ENCODE results near the gene MYO7B.
"Not testable (repeated sequence)": the region's sequence is repeated elsewhere in the genome, so short reads cannot be mapped to it uniquely, and the experiment has no call there.

The MYO7B gene

DNA sequence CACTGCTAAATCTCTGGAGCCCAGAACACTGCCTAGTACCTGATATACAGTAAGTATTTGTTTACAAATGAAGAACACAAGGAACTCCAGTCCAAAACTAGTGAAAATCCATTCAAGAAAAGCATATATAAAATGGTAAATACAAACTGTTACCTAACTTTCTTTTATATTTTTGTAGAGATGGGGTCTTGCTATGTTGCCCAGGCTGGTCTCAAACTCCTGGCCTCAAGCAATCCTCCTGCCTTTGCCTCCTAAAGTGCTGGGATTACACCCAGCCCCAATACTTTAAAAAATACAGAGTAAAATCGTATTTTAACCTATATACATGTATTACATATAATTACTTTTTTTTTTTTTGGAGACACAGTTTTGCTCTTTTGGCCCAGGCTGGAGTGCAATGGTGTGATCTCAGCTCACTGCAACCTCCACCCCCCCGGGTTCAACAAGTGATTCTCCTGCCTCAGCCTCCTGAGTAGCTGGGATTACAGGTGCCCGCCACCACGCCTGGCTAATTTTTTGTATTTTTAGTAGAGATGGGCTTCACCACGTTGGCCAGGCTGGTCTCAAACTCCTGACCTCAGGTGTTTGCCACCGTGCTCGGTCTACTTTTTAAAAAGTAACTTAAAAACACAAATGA lies 11.2 kb upstream of the MYO7B start:
- FAIRE-seq = not testable (repeated sequence)

DNA sequence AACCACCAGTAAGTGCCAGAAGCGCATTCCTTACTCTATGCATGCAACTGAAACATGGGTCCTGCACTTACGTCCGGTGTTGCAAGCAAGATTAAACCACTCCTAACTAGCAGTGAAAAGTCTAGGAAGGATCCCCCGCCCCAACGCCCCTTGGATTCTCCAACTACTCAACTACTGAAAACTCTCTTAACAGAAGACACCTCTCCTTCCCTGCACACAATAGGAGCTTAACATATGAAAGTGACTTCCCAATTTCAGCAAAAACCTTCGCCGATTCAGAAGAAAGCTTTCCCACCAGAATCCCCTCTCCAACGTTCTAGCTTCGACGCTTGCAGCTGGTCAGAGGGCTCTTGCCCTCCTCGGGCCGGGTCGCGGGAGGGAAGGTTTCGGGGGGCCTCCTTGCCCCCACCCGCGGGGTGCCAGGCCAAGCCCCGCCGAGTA lies 9.8 kb upstream of the MYO7B start:
- no peak for FAIRE-seq

DNA sequence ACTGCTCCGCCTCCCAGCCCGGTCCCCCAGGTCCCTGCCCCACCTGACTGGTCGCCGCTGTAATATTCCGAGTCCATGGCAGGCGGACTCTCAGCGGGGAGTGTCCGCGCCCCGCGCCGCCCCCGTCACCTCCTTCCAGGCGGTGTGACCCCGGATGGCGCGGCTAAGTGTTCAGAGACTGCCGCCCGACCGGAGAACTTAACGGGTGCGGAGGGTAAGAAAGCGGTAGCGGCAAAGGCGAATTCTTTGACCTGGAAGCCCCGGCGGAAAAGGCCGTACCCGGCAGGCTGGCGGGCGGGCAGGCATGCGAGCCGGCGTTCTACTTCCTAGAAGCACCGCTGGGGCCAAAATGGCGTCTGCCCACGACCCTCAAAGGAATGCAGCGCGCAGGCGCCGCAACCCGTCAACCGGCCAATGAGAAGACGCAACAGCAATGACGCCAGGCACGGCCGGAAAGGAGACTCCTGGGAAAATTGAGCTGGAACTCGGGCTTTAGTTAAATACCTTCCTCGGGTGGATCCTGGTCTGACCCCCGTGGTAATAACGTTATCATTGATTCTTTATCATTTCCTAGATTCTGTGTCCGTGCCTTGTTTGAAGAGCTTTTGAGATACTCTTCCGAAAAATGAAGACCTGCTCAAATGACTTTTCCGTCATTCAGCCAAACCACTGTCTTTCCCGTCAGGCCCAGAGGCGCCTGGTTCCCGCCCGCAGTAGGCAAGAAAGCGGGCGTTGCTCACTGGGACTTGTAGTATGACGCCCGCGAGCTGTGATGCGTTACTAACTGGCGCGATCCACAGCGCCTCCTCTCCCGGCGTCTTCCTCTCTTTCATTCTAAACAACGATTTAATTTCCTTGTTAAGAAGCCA lies 9.1 kb upstream of the MYO7B start, which contains the start of gene IWS1:
Gene IWS1, minus strand, starts transcription at position 358 of the 869 bp plus-strand sequence. Its CDS starts 281 bp downstream, at position 77.
- peak; percentile 72 for FAIRE-seq

DNA sequence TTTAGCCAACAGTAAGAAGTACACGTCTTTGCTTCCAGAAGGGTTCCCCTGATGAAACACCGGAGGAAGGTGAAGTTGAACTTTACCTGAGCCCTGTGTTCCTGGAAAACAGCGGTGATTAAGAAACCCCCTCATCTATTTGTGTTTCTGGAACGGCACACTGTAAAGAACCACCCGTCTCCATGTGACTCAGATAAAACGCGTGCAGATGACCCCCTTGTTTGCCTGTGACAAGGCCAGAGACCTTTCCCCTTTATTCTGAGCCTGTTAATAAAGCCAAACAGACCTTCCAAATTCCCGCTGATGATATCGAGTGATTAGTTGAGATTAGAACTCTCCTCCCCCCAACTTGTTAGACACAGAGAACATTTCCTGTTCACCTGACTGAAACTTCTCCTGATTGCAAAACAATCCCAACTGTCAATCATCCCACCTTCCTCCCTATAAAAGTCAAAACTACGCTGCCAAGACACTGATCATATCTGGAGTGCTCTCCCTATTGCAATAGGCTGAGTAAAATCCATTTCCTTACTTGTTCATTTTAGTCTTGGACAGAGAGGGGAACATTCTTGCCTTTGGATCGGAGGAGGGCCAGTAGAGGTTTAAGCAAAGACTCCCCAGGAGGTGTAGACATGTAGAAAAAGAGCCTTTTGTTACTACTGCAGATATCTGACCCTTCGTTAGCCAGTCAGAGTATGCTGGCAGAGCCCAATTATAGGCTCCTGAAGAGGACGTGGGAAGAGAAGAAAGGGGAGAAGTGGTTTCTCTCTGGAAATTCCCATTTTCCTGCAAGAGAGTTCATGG lies 8.3 kb upstream of the MYO7B start:
- no peak for FAIRE-seq

DNA sequence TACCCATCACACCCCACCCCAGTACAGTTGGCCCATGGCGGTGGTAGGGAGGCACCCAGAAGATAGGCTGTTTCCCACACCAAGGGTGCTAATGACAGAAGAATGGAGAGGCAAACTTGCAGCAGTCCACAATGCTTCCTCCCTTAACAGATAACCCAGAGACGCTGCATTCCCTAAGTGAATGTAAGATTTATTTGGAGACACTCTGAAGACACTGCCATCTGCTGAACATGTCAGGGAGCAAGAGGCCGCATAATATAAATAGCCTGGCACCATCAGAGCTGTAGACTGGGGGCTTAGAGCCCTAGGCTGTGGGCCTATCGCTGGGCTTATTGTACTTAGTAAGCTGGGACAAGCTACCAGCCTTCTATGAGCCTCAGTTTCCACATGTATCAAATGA lies 7.0 kb upstream of the MYO7B start:
- no peak for FAIRE-seq

DNA sequence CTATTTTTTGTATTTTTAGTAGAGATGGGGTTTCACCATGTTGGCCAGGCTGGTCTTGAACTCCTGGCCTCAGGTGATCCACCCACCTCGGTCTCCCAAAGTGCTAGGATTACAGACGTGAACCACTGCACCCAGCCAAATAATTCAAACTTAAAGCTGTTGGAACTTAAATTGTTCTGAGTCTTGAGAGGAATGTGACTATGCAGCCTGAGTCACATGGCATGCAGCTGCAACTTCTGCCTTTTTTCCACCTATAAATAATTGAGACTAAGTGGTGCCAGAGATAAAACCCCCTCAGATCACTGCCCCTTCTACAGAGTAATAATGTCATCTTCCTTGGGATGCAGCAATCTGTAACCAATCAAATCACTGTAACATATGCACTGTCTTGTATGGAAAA lies 6.1 kb upstream of the MYO7B start:
- not testable (repeated sequence) for FAIRE-seq

DNA sequence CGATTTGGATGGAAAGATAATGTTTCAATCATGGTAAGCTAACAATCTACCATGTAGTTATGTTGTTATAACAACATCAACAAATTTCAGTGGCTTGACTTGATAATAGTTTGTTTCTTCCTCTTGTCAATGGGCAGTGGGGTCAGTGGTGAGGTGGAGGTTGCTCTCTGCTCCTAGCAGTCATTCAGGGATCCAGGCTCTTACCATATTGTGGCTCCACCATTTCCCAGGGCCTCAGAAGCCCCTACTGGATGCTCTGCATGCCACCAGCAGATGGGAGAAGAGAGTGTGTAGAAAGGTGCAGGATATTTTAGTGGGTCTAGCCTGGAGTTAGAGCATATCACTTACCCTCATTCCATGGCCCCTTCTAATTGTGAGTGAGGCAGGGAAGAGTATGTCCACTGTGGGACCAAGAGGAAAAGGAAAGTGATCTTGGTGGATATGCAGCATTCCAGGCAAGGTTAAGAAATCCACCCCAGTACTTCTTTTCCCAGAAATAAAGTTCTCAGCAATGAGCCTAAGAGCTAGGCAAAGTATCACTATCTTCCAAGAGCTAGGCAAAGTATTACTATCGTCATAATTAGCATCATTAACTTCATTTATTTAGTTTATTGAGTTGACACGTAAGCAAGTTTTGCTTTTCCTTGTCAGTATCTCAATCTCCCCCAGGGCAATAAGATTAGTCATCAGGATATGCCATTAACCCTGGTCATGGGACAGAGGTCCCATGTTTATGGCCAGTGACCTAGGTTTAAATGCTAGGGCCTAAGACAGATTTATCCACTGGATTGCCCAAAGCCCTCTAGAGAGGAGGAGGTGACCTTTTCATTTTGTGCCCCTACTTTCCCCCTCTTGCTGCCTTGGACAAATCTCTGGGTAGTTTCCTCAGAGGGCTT lies 5.0 kb upstream of the MYO7B start:
- FAIRE-seq = no peak

DNA sequence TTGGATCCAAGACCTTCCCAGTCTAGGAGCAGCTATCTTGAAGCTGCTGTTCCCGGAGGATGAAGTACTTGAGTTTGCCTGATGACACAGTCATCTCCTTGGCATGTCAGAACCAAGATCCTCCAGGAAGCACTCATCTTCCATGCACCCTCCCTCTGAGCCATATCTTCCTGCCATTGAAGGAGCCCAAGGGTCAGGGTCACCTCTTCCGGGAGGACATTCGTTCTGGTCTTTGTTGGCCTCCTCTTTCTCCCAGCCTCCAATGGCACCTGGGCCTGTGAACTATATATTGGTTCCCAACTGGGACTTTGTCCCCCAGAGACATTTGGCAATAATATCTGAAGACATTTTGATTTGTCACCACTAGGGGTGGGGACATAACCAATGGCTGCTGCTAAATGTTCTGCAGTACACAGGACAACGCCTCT lies 4.2 kb upstream of the MYO7B start:
- FAIRE-seq = no peak

DNA sequence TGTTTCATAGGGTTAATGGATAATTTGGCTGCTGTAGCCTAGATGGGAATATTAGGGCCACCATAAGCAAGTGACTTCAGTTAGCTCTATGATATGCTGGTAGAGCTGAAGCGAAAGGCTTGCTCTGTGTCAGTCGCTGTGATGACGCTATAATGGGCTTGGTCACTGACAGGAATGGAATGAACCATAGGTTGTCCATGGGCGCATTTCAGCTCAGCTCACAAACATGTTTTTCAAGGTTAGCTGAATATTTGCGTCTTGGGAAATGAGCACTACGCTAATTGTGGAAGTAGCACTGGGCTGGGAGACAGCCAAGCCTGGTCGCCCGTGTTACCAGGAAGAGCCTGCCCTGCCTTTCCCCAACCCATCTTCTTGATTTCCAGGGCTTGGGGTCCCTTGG lies 3.2 kb upstream of the MYO7B start:
- FAIRE-seq = no peak

DNA sequence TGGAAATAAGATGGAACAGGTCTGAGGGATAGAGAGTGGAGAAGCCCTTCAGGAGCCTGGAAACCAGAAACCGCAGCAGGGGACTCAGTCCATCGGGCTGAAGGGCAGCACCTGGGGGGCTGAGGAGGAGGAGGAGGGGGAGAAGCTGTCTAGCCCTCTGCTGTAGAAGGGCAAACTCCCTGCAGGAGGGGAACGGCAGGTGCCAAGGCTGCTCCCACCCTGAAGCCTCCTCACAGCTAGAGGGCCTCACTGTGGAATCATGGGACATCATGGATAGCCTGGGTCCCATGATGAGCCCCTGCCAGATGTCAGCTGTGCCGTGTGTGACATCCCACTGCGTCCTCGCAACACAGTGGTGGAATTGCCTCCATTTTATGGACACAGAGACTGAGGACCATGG lies 435 bp downstream of the MYO7B start:
- no peak for FAIRE-seq

DNA sequence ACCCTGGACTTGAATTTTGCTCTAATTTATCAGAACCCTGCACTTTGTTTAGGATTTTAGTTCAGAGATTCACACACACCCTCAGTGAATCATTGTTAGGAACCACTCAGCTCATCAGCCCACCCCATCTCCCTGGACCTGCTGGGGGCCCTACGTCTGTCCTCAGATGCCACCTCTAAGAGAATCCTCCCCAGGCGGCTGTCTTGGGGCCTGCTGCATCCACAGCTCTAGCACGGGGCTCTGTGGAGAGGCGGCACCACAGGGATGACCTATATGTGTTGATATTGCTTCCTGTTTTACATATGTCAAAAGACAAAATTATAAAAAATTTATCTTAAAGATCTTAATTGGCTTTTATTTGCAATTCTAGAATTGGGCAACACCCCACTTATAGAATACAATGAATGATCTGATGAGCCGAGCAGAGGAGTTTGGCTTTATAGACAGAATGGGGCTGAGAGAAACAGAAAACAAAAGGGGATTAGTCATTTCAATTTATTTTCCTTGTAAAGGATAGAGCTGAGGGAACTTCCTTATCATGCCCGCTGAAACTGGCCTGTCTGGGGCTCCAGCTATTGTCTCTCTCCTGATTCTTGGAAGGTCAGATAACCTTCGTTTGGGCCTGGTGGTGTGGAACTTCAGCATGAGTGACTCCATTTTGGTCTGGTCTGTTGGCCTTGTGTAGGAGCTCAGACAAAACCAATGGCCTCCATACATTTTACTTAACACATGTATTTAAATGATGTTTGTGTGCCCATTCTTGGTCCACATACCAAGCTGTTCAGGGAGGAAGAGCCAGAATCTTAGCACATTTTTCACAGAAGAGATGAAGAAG lies 1.4 kb downstream of the MYO7B start:
- FAIRE-seq = no peak

DNA sequence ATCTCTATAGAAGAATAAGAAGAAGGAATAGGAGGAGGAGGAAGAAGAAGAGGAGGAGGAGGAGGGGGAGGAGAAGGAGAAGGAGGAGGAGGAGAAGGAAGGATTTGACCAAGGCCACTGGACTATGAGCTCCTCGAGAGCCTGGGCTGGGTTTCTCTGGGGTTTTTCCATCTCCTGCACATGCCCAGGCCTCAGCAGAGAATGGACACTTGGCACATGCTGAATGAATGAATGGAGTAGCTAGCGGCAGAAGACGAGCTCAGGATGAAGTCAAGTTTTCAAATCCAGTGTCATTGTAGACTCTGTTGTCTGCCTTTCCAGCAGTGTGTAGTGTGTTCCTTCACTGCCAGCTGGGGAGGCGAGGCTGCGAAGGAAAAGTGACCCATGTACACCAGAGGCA lies 2.2 kb downstream of the MYO7B start:
- FAIRE-seq = no peak

DNA sequence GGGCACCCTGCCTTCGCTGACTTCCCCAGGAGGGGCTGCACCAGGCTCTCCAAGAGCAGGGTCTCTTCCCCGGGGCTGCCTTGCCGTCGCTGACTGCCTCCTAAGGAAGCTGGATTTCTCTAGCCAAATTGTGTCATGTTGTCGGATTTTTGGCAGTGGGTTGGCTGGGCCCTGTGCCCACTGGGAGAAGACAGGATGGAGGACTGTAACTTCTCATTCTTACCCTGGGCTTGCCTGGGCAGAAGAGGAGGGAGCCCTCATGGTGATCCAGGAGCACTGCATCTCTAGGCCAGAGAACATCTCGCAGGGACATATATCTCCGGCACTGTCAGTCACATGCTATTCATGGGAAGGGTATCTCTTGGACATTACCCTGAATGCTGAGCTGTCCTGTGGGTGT lies 6.3 kb downstream of the MYO7B start:
- FAIRE-seq = no peak

DNA sequence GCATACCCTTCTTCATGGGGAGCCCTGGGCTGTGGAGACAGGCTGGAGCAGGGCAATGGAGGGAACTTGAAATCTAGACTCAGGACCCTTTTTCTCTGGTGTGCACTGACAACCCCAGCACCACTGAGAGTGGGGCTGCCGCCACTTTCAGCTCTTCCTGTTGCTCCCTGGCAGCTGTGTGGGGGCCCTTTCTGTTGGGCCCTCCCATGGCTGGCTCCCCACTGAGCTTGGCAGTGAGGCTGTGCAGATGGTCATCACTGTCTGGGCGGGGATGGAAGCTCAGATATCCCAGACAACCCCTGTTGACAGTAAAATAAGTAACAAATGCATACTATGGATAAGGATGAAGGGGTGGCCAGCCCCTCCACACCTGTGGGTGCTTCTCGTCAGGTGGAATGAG lies 6.7 kb downstream of the MYO7B start:
- no peak for FAIRE-seq

DNA sequence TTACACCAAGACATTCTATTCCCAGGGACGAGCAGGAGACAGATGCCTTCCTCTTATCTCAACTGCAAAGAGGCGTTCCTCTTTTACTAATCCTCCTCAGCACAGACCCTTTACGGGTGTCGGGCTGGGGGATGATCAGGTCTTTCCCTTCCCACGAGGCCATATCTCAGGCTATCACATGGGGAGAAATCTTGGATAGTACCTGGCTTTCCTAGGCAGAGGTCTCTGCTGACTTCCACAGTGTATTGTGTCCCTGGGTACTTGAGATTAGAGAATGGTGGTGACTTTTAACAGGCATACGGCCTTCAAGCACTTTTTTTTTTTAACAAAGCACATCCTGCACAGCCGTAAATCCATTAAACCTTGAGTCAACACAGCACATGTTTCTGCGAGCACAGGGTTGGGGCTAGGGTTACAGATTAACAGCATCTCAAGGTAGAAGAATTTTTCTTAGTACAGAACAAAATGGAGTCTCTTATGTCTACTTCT lies 7.6 kb downstream of the MYO7B start:
- not testable (repeated sequence) for FAIRE-seq

DNA sequence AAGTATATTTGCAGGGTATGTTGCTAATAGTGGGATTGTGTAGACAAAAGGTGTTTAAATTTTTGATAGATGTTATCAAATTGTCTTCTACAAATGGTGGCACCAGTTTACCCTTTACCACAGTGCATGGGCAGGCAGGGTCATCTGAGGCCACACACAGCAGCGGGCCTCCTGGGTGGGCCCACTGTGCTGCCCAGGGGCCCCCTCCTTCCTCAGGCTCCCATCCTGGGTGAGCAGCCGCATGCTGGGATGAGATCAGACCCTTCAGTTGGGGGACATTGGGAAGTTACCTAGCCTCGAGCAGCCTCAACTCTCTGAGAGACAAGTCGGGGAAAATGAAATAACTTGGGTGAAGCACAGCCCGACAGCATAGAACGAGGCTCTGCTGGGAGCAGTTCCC lies 9.7 kb downstream of the MYO7B start:
- no peak for FAIRE-seq

DNA sequence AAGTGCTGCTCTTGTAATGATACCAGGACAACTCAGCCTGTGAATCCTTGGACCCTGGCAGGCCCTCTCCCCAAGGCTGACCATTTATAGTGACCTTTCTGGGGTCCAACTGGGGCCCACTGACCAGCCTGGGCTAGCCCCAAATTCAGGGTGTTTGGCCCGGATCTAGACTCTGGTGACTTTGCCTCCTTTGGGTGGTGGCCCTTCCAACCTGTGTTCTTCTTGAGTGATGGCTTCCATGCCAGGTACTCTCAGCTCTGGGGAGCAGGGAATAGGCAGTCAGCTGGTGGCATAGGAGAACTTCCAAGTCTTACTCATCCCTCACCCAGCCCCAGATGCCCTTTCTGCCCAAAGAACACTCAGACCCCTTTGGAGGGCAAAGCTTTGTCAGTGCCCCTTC lies 10.3 kb downstream of the MYO7B start:
- FAIRE-seq = no peak

DNA sequence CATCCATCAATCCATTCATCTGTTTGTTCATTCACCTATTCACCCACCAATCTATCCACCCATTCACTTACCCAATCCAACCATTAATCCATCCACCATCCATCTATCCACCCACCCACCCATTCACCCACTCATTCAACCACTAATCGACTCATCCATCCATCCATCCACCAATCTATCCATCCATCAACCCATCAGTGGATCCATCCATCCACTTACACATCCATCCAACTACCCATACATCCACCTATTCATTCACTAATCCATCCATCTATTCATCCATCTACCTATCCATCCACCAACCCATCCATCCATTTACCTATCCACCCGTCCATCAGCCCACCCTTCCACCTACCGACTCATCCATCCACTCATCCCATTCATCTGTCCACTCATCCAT lies 11.3 kb downstream of the MYO7B start:
- no peak for FAIRE-seq

DNA sequence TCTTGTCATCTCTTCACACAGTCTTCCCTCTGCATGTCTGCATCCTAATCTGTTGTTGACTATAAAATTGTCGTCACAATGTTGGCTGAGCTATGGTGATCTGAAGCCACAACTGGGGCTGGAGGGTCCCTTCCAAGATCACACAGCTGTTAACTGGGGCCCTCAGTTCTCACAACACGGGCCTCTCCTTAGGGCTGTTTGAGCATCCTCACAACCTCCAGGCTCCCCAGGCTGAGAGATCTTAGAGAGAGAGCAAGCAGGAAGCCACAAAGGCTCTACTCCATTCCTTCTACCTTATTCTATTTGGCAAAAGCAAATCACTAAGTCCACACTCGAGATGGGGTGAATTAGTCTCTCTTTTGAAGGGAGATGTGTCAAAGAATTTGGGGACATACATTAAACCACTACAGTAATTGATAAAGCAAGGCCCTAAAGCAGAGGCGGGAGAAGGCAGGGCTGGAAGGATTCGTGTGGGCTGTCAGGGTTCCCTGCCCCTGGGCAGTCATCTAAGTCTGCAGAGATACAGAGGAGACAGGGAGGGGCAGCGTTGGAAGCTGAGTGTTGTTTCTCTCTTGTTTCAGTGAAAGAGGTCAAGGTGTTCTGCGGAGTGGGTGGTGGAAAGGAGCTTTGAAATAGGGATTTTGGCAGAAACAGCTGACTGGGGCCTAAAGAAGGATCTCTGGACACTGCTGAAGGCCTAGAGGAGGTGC lies 15.9 kb downstream of the MYO7B start:
- no peak for FAIRE-seq

DNA sequence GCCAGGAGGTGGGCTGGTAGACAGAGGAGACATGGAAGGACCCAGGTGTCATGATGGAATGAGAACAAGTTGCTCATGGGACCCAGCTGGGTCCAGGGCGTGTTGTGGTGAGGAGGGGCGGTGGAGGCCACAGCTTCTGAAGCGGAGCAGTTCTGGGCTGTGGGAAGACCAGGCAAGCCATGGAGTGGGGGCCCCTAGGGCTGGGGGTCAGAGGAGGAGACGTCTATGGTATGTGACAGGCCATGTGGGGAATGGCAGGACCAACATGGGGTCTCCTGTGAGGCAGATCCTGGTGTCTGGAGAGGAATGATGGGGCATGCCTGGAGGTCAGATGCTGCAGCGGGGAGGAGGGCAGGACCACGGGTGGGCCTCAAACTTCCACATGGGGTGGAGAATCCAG lies 16.9 kb downstream of the MYO7B start:
- no peak for FAIRE-seq

DNA sequence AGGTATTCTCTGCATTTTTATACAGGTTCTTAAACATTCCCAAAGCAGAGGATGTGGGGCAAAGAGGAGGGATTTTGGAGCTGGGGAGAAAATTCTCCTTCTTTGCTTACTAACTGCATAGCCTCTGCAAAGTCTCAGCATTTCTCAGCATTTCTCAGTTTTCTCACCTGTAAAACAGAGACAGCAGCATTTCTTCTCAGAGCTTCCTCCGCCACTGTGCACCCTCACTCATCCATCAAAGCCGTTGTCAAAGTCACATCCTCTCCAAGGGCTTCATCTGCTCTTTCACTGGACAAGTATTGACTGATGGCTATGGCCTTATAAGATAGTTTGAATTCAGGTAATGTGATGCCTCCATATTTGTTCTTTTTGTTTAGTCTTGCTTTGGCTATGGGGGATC lies 17.4 kb downstream of the MYO7B start:
- no peak for FAIRE-seq
